ENCODE results near the gene MYL2.
"Not testable (repeated sequence)": the region's sequence is repeated elsewhere in the genome, so short reads cannot be mapped to it uniquely, and the experiment has no call there.

DNA sequence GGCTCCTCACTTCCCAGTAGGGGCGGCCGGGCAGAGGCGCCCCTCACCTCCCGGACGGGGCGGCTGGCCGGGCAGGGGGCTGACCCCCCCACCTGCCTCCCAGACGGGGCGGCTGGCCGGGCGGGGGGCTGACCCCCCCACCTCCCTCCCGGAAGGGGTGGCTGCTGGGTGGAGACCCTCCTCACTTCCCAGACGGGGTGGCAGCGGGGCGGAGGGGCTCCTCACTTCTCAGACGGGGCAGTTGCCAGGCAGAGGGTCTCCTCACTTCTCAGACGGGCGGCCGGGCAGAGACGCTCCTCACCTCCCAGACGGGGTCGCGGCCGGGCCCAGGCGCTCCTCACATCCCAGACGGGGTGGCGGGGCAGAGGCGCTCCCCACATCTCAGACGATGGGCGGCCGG is 30.5 kb upstream of the MYL2 start:
- TF ChIP-seq POLR2A (IDR thresholded peaks at IDR 0.05; ENCODE audit: low read depth, low read length); POLR2AphosphoS5 (IDR thresholded peaks at IDR 0.05; ENCODE audit: low read depth, low read length); TAF1 (IDR thresholded peaks at IDR 0.05; ENCODE audit: low read depth, low read length); PAX5 (IDR thresholded peaks at IDR 0.05; ENCODE audit: insufficient read depth, low read length, severe bottlenecking): not testable (repeated sequence)

All from GM12891 (cell line).